GM18502 (cell line): Measurements from ENCODE around the gene MAN1A2.
A peak's percentile ranks its signal among the peaks of the same experiment; 100 is the strongest.

ENCODE experiments used
- ATAC-seq: cut with Tn5 transposase; IDR thresholded peaks from one replicate; pipeline ENCODE4 v1.9.1; 2021; ENCODE audit warnings: mild to moderate bottlenecking; ENCODE audit not compliant: unreplicated experiment, poor library complexity

MAN1A2 gene

GRCh38 chr1:117359561-117360289 is 7.5 kb upstream of the MAN1A2 start:
- no peak for ATAC-seq

DNA sequence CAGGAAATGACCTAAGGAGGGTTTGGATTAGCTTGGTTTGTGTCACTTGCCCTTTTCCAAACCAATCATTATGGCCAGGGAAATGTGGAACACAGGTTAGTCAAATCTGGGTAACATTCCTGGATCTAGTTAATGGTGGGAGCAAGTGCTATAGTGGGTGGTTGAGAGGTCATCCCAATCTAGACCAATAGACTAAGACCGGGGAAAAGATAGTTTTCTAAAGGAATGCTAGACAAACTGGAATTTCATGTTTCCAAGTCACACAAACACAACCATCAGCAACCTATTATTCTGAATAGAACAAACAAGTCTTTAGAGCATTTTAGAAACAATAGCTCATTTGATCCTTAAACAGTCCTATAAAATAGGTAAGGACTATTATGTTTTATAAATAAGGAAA is 4.3 kb upstream of the MAN1A2 start:
- ATAC-seq = no peak

GRCh38 chr1:117363571-117364048 is 3.6 kb upstream of the MAN1A2 start:
- no peak for ATAC-seq

DNA sequence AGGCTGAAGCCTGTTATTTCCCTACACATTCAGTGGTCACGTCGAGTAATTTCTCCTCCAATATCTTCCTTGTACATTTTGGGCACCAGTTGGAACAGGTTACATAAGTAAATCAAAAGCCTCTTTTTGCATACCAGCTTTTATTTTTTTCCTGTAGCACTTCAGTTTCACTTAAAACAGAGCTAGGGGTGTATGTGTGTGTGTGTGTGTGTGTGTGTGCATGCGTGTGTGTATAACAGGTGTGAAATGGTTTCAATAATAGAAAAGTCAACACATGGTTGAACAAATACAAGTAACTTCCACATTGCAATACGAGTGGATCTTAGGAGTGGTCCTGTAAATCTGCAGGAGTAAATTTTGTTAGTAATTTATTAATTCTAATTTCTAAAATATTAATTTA is 3.0 kb upstream of the MAN1A2 start:
- no peak for ATAC-seq

GRCh38 chr1:117365350-117366176 is 1.7 kb upstream of the MAN1A2 start:
- no peak for ATAC-seq

DNA sequence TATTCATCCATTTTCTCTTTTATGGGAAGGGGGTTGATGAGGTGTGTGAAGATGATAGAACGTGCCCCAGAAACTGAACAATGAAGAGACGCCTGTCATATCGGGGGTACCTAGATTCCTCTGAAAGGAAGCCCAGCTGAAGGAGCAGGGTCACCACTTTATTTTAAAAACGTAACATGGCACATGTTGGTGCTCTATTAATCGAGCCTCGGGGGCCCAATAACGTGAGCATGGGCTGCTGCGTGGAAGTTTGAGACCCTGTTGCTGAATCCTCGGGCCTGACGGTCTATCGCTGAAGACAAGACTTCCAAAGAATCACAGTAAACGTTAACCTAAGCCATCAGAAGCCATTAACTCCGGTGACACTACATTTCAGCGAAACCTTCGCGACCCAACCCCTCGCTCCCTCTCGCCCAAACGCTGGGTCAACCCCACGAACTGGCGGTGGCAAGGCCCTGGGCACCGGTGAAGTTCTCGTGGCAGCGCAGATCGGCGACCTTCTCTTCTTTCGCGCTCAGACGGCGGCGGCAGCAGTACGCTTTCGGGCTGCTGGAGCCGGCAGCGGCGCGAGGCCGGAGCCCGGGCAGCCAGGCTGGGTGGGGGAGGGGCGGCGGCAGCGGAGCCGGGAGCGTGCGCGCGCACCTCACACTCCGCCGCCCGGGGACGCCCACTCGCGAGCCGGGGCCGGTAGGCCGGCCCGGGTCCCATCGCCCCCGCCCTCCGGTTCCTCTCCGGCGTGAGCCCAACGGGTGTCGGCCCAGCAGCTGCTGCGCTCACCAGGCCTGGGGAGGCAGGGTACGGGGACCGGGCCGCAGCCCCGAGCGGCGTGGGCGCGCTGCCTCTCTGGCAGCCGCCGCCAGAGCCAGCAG is 838 bp upstream of the MAN1A2 start:
- ATAC-seq = peak; percentile 48

GRCh38 chr1:117368116-117369108 is 1.2 kb downstream of the MAN1A2 start:
- peak; percentile 34 for ATAC-seq

DNA sequence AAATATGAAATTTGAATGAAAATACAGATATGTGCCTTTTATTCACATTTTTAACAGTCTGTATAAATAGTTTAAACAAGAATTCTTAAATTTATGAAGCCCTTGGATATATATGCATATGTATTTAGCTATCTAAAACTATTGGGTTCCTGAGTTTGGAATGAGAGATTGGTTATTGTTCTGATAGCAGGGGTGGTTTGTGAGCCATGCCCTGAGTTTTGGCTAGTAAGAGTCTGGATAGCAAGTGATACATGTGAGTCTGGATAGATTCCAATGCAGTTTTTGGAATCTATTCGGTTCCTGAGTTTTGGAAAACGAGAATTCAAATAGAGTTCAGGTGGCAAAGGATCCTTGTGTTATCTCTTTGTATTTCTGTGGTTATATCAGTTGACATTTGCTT is 2.8 kb downstream of the MAN1A2 start:
- ATAC-seq = no peak

- no peak for ATAC-seq
Observed at GRCh38 chr1:117370509-117370908, 3.3 kb downstream of the MAN1A2 start.

- no peak for ATAC-seq
Observed at GRCh38 chr1:117371441-117372151, 4.3 kb downstream of the MAN1A2 start.

- ATAC-seq = no peak
Observed at GRCh38 chr1:117372863-117373412, 5.7 kb downstream of the MAN1A2 start.

DNA sequence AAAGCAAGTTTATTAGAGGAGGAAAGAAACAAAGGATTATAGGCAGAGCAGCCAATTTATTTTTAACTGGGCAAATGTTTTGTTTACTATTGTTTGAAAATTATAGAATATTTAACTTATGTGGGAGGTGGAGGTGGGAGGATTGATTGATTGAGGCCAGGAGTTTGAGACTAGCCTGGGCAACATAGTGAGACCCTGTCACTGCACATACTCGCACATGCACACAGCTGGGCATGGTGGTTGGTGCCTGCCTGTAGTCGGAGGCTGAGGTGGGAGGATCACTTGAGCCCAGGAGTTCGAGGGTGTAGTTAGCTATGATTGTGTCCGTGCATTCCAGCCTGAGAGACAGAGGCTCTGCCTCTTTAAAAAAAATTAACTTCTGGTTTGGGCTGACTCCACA is 6.7 kb downstream of the MAN1A2 start:
- ATAC-seq = no peak

DNA sequence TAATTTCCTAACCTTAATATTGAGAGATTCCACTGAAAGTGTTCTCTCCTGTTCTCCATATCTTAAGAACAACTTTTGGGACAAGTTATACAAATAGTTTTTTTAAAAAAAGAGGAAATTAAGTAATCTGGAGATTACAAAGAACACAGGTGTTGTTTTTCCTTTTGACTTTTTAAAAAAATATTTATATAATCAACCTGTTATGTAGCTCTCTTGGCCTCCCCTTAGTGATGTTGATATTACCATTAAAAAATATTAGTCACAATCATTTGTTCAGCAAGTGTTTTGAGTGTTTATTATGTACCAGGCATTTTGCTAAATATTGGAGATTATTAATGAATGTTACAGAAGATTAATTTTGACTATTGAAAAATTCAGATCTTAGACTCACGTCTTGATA is 8.1 kb downstream of the MAN1A2 start:
- no peak for ATAC-seq

GRCh38 chr1:117387060-117387633 is 19.9 kb downstream of the MAN1A2 start:
- no peak for ATAC-seq

GRCh38 chr1:117388328-117388727 is 21.1 kb downstream of the MAN1A2 start:
- ATAC-seq = no peak

DNA sequence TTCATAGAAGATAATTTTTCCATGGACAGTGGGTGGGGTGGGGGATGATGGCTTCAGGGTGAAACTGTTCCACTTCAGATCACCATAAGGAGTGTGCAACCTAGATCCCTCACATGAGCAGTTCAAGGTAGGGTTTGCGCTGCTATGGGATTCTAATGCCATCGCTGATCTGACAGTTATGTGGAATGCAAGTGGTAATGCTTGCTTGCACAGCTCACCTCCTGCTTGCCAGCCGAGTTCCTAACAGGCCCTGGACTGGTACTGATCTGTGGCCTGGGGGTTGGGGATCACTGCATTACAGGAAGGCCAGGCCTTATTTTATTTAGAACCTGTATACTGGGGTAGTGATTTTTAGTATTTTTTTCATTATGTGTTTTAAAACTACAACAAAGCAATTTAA is 22.0 kb downstream of the MAN1A2 start:
- no peak for ATAC-seq

DNA sequence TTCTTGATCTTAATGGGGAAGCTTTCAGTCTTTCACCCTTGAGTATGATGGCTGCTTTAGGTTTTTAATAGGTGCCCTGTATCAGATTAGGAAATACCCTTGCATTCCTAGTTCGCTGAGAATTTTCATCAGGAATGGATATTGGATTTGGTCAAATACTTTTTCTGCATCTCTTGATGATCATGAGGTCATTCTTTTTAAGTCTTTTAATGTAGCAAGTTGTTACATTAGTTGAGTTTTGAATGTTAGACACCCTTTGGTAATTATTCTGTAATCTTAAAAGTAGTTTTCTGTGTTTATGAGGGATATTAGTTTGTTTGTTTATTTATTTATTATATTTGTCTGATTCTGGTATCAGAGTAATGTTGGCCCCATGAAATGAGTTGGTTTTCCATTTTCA is 22.5 kb downstream of the MAN1A2 start:
- ATAC-seq = no peak

- ATAC-seq = no peak
Observed at GRCh38 chr1:117392771-117393170, 25.5 kb downstream of the MAN1A2 start.
